Prostate gland (tissue), 2 donors: ENCODE measurements around the gene TMA7.

Source experiments
- POLR2A ChIP-seq: fragments of 450-650 bp; IDR thresholded peaks from one replicate; pipeline ENCODE4 v1.6.1; 2016; ENCODE audit warnings: antibody characterized with exemption, mild to moderate bottlenecking
- POLR2AphosphoS5 ChIP-seq: sonication (generic); formaldehyde crosslinking; IDR thresholded peaks from one replicate; pipeline ENCODE4 v1.6.1; 2017; ENCODE audit warnings: antibody characterized with exemption
- TF ChIP-seq, protein P1 (sequence below), 4 experiments: fragments of 200-600 bp in 2 of 4; fragments of 450-650 bp in 2 of 4; sonication (generic) in 2 of 4; IDR thresholded peaks; 1 replicate in 3 of 4; 2 replicates in 1 of 4; pipeline ENCODE4 v1.5.1; 2016 to 2019; ENCODE audit warnings: antibody characterized with exemption in 4 of 4, mild to moderate bottlenecking in 2 of 4, moderate library complexity in 2 of 4

GRCh38 chr3:48492461-48493202, 52.6 kb downstream of the TMA7 start:
- TF ChIP-seq POLR2A: no peak
- TF ChIP-seq, protein P1, sequence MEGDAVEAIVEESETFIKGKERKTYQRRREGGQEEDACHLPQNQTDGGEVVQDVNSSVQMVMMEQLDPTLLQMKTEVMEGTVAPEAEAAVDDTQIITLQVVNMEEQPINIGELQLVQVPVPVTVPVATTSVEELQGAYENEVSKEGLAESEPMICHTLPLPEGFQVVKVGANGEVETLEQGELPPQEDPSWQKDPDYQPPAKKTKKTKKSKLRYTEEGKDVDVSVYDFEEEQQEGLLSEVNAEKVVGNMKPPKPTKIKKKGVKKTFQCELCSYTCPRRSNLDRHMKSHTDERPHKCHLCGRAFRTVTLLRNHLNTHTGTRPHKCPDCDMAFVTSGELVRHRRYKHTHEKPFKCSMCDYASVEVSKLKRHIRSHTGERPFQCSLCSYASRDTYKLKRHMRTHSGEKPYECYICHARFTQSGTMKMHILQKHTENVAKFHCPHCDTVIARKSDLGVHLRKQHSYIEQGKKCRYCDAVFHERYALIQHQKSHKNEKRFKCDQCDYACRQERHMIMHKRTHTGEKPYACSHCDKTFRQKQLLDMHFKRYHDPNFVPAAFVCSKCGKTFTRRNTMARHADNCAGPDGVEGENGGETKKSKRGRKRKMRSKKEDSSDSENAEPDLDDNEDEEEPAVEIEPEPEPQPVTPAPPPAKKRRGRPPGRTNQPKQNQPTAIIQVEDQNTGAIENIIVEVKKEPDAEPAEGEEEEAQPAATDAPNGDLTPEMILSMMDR (IDR thresholded peaks at IDR 0.05): no peak
- peak; percentile 88 for TF ChIP-seq POLR2AphosphoS5
